GM23338 (cell line): Measurements from ENCODE around the gene ITGB5.

Source experiments
- CREB1 ChIP-seq: fragments of 250-450 bp; sonication (Bioruptor Pico); IDR thresholded peaks from 2 replicates; pipeline ENCODE4 v1.5.0; 2020; ENCODE audit warnings: low read depth, mild to moderate bottlenecking, moderate library complexity
- CTCF ChIP-seq, 2 experiments: fragments of 200-600 bp in 1 of 2; sonication (generic) in 1 of 2; conservative IDR thresholded peaks; 2 replicates each; pipeline versions ENCODE4 v1.5.1 to v1.6.1; 2016 to 2017; ENCODE audit warnings: antibody characterized with exemption in 2 of 2, low read depth in 2 of 2, mild to moderate bottlenecking in 2 of 2, moderate library complexity in 1 of 2
- ETS1 ChIP-seq: IDR thresholded peaks from 2 replicates; pipeline ENCODE4 v1.6.1; 2016; ENCODE audit warnings: antibody characterized with exemption
- EZH2 ChIP-seq: fragments of 200-600 bp; sonication (generic); IDR thresholded peaks from one replicate; pipeline ENCODE4 v1.8.0; 2017; ENCODE audit warnings: antibody characterized with exemption, mild to moderate bottlenecking, low read depth; ENCODE audit not compliant: unreplicated experiment
- EZH2phosphoT487 ChIP-seq: fragments of 200-600 bp; sonication (generic); IDR thresholded peaks from one replicate; pipeline ENCODE4 v1.8.1; 2018; ENCODE audit warnings: antibody characterized with exemption; ENCODE audit not compliant: unreplicated experiment
- JUNB ChIP-seq: IDR thresholded peaks from one replicate; pipeline ENCODE4 v1.6.1; 2016; ENCODE audit warnings: antibody characterized with exemption; ENCODE audit not compliant: unreplicated experiment
- NANOG ChIP-seq: IDR thresholded peaks from 2 replicates; pipeline ENCODE4 v1.6.1; 2016; ENCODE audit warnings: antibody characterized with exemption, borderline replicate concordance
- POLR2AphosphoS5 ChIP-seq: IDR thresholded peaks from 2 replicates; pipeline ENCODE4 v1.6.1; 2016; ENCODE audit warnings: antibody characterized with exemption, low read depth
- REST ChIP-seq: IDR thresholded peaks from one replicate; pipeline ENCODE4 v1.6.1; 2018; ENCODE audit warnings: antibody characterized with exemption; ENCODE audit not compliant: unreplicated experiment
- STAT1 ChIP-seq: IDR thresholded peaks from one replicate; pipeline ENCODE4 v1.6.1; 2016; ENCODE audit warnings: antibody characterized with exemption; ENCODE audit not compliant: unreplicated experiment
- ZNF114 ChIP-seq: fragments of 250-450 bp; sonication (Bioruptor Pico); IDR thresholded peaks from 2 replicates; pipeline ENCODE4 v1.5.0; 2020; ENCODE audit warnings: mild to moderate bottlenecking, moderate library complexity
- ZNF331 ChIP-seq: fragments of 250-450 bp; sonication (Bioruptor Pico); IDR thresholded peaks from 2 replicates; pipeline ENCODE4 v1.5.0; 2020; ENCODE audit warnings: low read depth, mild to moderate bottlenecking, moderate library complexity
- ZNF462 ChIP-seq: fragments of 250-450 bp; sonication (Bioruptor Pico); IDR thresholded peaks from 2 replicates; pipeline ENCODE4 v1.5.0; 2020; ENCODE audit warnings: mild to moderate bottlenecking, moderate library complexity

GRCh38 chr3:124847863-124848262 lies 39.3 kb downstream of the ITGB5 start:
- TF ChIP-seq CTCF (conservative IDR thresholded peaks at IDR 0.05; ENCODE audit: low read depth in 2 of 2) (no peak), POLR2AphosphoS5 (no peak), EZH2 (no peak), CREB1 (CRISPR knock-in tag) (no peak), JUNB (no peak), REST (no peak), EZH2phosphoT487 (no peak), NANOG (no peak), ZNF331 (CRISPR knock-in tag) (no peak), ZNF114 (no peak), ETS1 (no peak), ZNF462 (CRISPR knock-in tag) (no peak), STAT1 (no peak)
